Psoas muscle (tissue), 8 donors: ENCODE results near the gene ARHGEF26. TPM values are rescaled to one million over a fixed set of nuclear protein-coding genes. Genes with fewer than 3 reads are reported as not detected.

Experiments
- ATAC-seq, 4 donors: fragments of 200-7000 bp; cut with Tn5 transposase; one replicate each; pipeline ENCODE4 v1.9.1; 2020; ENCODE audit warnings: moderate library complexity in 3 of 4, mild to moderate bottlenecking in 2 of 4
- DNase-seq, 2 donors: peaks; one replicate each; pipeline ENCODE4 v3.0.0-alpha.2; 2020
- H3K27ac ChIP-seq: fragments of 200-600 bp; one replicate; pipeline ENCODE4 v1.8.0; 2022
- H3K27me3 ChIP-seq, 3 donors: fragments of 200-600 bp in 1 of 3; one replicate each; pipeline versions ENCODE4 v1.6.1 to v1.8.0; 2013 to 2022; ENCODE audit warnings: low read length in 2 of 3, mild to moderate bottlenecking in 2 of 3, moderate library complexity in 1 of 3; ENCODE audit not compliant: insufficient read depth in 3 of 3
- H3K36me3 ChIP-seq, 2 donors: fragments of 200-600 bp in 1 of 2; one replicate each; pipeline versions ENCODE4 v1.6.1 to v1.8.0; 2013 to 2022; ENCODE audit warnings: low read depth in 1 of 2, mild to moderate bottlenecking in 1 of 2, moderate library complexity in 1 of 2; ENCODE audit not compliant: insufficient read depth in 1 of 2
- H3K4me1 ChIP-seq: fragments of 200-600 bp; one replicate; pipeline ENCODE4 v1.8.0; 2022
- H3K4me3 ChIP-seq: fragments of 200-600 bp; one replicate; pipeline ENCODE4 v1.8.0; 2022; ENCODE audit warnings: mild to moderate bottlenecking
- H3K9me3 ChIP-seq: fragments of 200-600 bp; one replicate; pipeline ENCODE4 v1.8.0; 2022
- CTCF ChIP-seq: fragments of 200-600 bp; IDR thresholded peaks from one replicate; pipeline ENCODE4 v1.8.0; 2022; ENCODE audit warnings: antibody characterized with exemption
- WGBS, 3 donors: extraction: QIAGEN DNeasy Blood & Tissue Kit; methylation state at CpG; one replicate each; pipeline versions ENCODE4 v1.1.6 to v1.1.7; 2013; 5-methylcytosine and 5-hydroxymethylcytosine counted together
- intact Hi-C, 2 donors: fragments of 100-400 bp; cut with DNase I; formaldehyde crosslinking; loops; one replicate each; pipeline versions ENCODE4 v1.11.0 to v1.14.2; 2022
- long read RNA-seq, 2 donors: library from polyadenylated mRNA; unstranded; transcript quantifications; one replicate each; pipeline ENCODE4 v2.0.0, GENCODE V29; 2021
- polyA plus RNA-seq, 3 donors: library from polyadenylated mRNA; stranded (reverse); fragments of 200-250 nt; gene quantifications; one replicate each; pipeline ENCODE4 v1.2.3, GENCODE V29; 2013
- total RNA-seq, 4 donors: library from RNA; stranded (reverse); fragmentation: NEBNext Ultra II Directional in 2 of 4; extraction: Animal tissue kit (Norgen Biotek cat#: 25700) in 2 of 4; gene quantifications; one replicate each; pipeline versions ENCODE4 v1.2.1 to v1.2.4, GENCODE V29; 2021 to 2023
- donor health status: healthy with polysubstance abuse.
- donor health status: DM: no; HTN: no; CAD: no; lungs with moderate emphysema.
- donor health status: Bipolar disorder and iron deficiency.
- donor health status: healthy.
- donor health status: DM: yes; HTN: yes; CAD: no.
- donor health status: DM: no; HTN: no; CAD: no.
- donor health status: DM: no; HTN: no; CAD: no.
- donor health status: DM: yes; HTN: yes; CAD: no.

Gene ARHGEF26
- total RNA-seq = 1 to 10 TPM in 1 of 4 donors, under 1 TPM in 3; 0.37 to 1.8 (median 0.57) TPM
- polyA plus RNA-seq = under 1 TPM; 0.35 to 0.53 (median 0.39) TPM
- long read RNA-seq, donor 1 = 0 reads
- long read RNA-seq, donor 2, partial matches to known transcripts = 0 of 2 reads
- long read RNA-seq, donor 2, other reads (novel, unspliced or antisense) = 0 of 2 reads

GRCh38 chr3:154120961-154121700 is at the start of gene ARHGEF26:
Gene ARHGEF26, plus strand, starts transcription at chr3:154121390. Its CDS starts 603 bp downstream, at chr3:154121993.
- intact Hi-C loops = loop anchor here in 1 of 2 donors (5.0 kb wide), 1 partner anchor 131 kb away; no protein-coding TSS in a partner anchor
- no peaks in the 10 kb centered on the region for H3K4me1 ChIP-seq
- DNase-seq (peak; percentile 84 to 86), ATAC-seq (peak; percentile 80 to 93 (median 84))
- H3K27me3 ChIP-seq = peaks cover 0 to 37% (median 8%) of the 10 kb centered on the region in 3 donors
- no peaks in the 10 kb centered on the region for H3K9me3 ChIP-seq
- TF ChIP-seq CTCF = no peak
- WGBS, 3 donors = 0 to 1% (median 0%) methylated on average over 53 to 66 of the region's 66 CpGs
- no peaks in the 10 kb centered on the region for H3K36me3 ChIP-seq
- H3K4me3 ChIP-seq = peak within 1 kb of the TSS; percentile 80
- H3K27ac ChIP-seq = no peak within 1 kb of the TSS

GRCh38 chr3:154074966-154075365 is 46.2 kb upstream of the ARHGEF26 start:
- intact Hi-C loops = no loop called here
- DNase-seq (no peak), ATAC-seq (no peak)
- TF ChIP-seq CTCF = no peak
- no peaks in the 10 kb centered on the region for H3K4me1 ChIP-seq
- 87 to 98% (median 95%) methylated on average over 2 of the region's 2 CpGs for WGBS, 3 donors
- no peak overlapping the region for H3K27ac ChIP-seq
- H3K36me3 ChIP-seq = no peaks in the 10 kb centered on the region
- H3K27me3 ChIP-seq = no peaks in the 10 kb centered on the region
- H3K9me3 ChIP-seq = no peaks in the 10 kb centered on the region
- H3K4me3 ChIP-seq = no peak overlapping the region

GRCh38 chr3:154078672-154079071 is 42.5 kb upstream of the ARHGEF26 start:
- no peaks in the 10 kb centered on the region for H3K4me1 ChIP-seq
- TF ChIP-seq CTCF = no peak
- H3K27ac ChIP-seq = no peak overlapping the region
- intact Hi-C loops = no loop called here
- ATAC-seq = no peak
- no peaks in the 10 kb centered on the region for H3K36me3 ChIP-seq
- H3K4me3 ChIP-seq = no peak overlapping the region
- no peaks in the 10 kb centered on the region for H3K27me3 ChIP-seq
- no peaks in the 10 kb centered on the region for H3K9me3 ChIP-seq
- 61 to 66% (median 66%) methylated on average over 7 of the region's 7 CpGs for WGBS, 3 donors
- no peak for DNase-seq

- Histone ChIP-seq H3K27me3 (no peaks in the 10 kb centered on the region), H3K36me3 (no peaks in the 10 kb centered on the region), H3K4me3 (no peak overlapping the region), H3K9me3 (no peaks in the 10 kb centered on the region), H3K27ac (no peak overlapping the region), H3K4me1 (no peaks in the 10 kb centered on the region)
- intact Hi-C loops = no loop called here
- ATAC-seq (no peak), DNase-seq (no peak)
- no peak for TF ChIP-seq CTCF
- 80 to 89% (median 86%) methylated on average over 2 of the region's 2 CpGs for WGBS, 3 donors
Measured at GRCh38 chr3:154081305-154081704, 39.9 kb upstream of the ARHGEF26 start.
